OCI-LY7 (cell line): ENCODE results near the gene KIF1A. TPM values are rescaled to one million over a fixed set of nuclear protein-coding genes. Genes with fewer than 3 reads are reported as not detected.

Source experiments
- BruUV-seq: library from RNA; stranded (reverse); fragments of 400-500 nt; replicated peaks from 2 replicates; lab custom pipeline; 2021; lab: Mats Ljungman, UMichigan
- CTCF ChIA-PET: fragments of 300-600 bp; sonication (Branson Sonifier 250); formaldehyde crosslinking; loops from one replicate; lab custom pipeline; 2022; ENCODE audit warnings: antibody characterized with exemption; ENCODE audit not compliant: unreplicated experiment; lab: Charles Lee
- POLR2A ChIA-PET: fragments of 300-600 bp; sonication (Branson Sonifier 250); formaldehyde crosslinking; loops from one replicate; lab custom pipeline; 2022; ENCODE audit warnings: antibody characterized with exemption; lab: Charles Lee
- DNase-seq: peaks from one replicate; pipeline ENCODE4 v3.0.0-alpha.2; 2015; ENCODE audit warnings: low spot score
- H2AFZ ChIP-seq: fragments of 200-600 bp; sonication (generic), shearing (Covaris generic); 2 replicates; pipeline ENCODE4 v1.6.1; 2014; ENCODE audit warnings: mild to moderate bottlenecking, antibody characterized with exemption, low read length, moderate library complexity
- H3K27ac ChIP-seq: fragments of 200-600 bp; sonication (generic); 2 replicates; pipeline ENCODE4 v1.5.1; 2014; ENCODE audit warnings: mixed run types, low read depth, mild to moderate bottlenecking, moderate library complexity, low read length, inconsistent platforms; ENCODE audit not compliant: poor library complexity, severe bottlenecking
- H3K36me3 ChIP-seq: fragments of 200-600 bp; sonication (generic); 2 replicates; pipeline ENCODE4 v1.6.1; 2014; ENCODE audit warnings: mild to moderate bottlenecking, antibody characterized with exemption, low read length, moderate library complexity, mixed read lengths; ENCODE audit not compliant: insufficient read depth
- H3K4me1 ChIP-seq: fragments of 200-600 bp; sonication (generic); 2 replicates; pipeline ENCODE4 v1.5.1; 2014; ENCODE audit warnings: mild to moderate bottlenecking, low read length; ENCODE audit not compliant: insufficient read depth, poor library complexity, severe bottlenecking
- H3K4me2 ChIP-seq: fragments of 200-600 bp; sonication (generic); 2 replicates; pipeline ENCODE4 v1.6.1; 2014; ENCODE audit warnings: mild to moderate bottlenecking, low read length
- H3K4me3 ChIP-seq: fragments of 200-600 bp; sonication (generic); 2 replicates; pipeline ENCODE4 v1.5.1; 2014; ENCODE audit warnings: mild to moderate bottlenecking, low read depth, low read length; ENCODE audit not compliant: poor library complexity, severe bottlenecking
- H3K79me2 ChIP-seq: fragments of 200-600 bp; sonication (generic); 2 replicates; pipeline ENCODE4 v1.6.1; 2016; ENCODE audit warnings: low read depth, mild to moderate bottlenecking, low read length, moderate library complexity, mixed read lengths; ENCODE audit not compliant: insufficient read depth
- H3K9me2 ChIP-seq: fragments of 200-600 bp; sonication (generic); 2 replicates; pipeline ENCODE4 v1.6.1; 2016; ENCODE audit warnings: mild to moderate bottlenecking, low read length, mixed read lengths; ENCODE audit not compliant: insufficient read depth
- H3K9me3 ChIP-seq: fragments of 200-600 bp; sonication (generic); 2 replicates; pipeline ENCODE4 v1.6.1; 2014; ENCODE audit warnings: mild to moderate bottlenecking, mixed run types, low read length, mixed read lengths
- H4K20me1 ChIP-seq: fragments of 200-600 bp; sonication (generic); 2 replicates; pipeline ENCODE4 v1.6.1; 2014; ENCODE audit warnings: mild to moderate bottlenecking, antibody characterized with exemption, low read length, moderate library complexity, mixed read lengths; ENCODE audit not compliant: insufficient read depth
- EZH2phosphoT487 ChIP-seq: fragments of 200-600 bp; sonication (generic); IDR thresholded peaks from 2 replicates; pipeline ENCODE4 v1.6.1; 2018; ENCODE audit warnings: low read depth, borderline replicate concordance, mild to moderate bottlenecking, mixed run types, antibody characterized with exemption, low read length, moderate library complexity, mixed read lengths
- intact Hi-C: fragments of 100-400 bp; cut with micrococcal nuclease; formaldehyde crosslinking; loops from one replicate; pipeline ENCODE4 v1.10.0; 2022; ENCODE audit not compliant: unreplicated experiment
- total RNA-seq, 2 experiments: library from RNA; depleted of rRNA in 1 of 2; stranded (reverse); fragments of >200 nt in 1 of 2; shearing (Covaris generic) in 1 of 2; gene quantifications; 2 replicates each; pipeline ENCODE4 v1.2.3, GENCODE V29; 2014 to 2022
- TF ChIP-seq, protein P1 (sequence below): fragments of 200-600 bp; sonication (generic); conservative IDR thresholded peaks from 2 replicates; pipeline ENCODE4 v1.5.1; 2014; ENCODE audit warnings: mild to moderate bottlenecking, antibody characterized with exemption, low read length, moderate library complexity, mixed read lengths

KIF1A gene
- total RNA-seq, 2 experiments from 2014 or later, result not detected

DNA sequence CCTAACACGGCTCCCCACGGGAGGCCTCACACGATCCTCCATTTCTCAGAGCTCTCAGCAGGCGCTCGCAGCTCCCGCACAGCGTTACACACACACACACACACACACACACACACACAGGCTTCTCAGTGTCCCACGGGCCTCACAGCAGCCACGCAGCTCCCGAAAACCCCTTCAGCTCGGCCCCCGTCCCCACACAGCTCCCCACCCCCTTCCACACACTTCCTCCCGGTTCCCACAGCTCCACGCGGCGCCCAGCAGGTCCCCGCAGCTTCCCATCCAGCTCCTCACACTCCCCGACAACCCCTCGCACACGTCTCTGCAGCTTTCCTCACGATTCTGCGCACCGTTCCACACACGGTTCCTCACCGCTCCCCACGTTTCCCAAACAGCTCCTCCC, 41.6 kb downstream of the KIF1A start:
- no peak for DNase-seq
- Histone ChIP-seq H3K4me3 (no peak overlapping the region), H3K79me2 (no peaks in the 10 kb centered on the region), H3K4me2 (no peak overlapping the region), H3K27ac (no peak overlapping the region), H3K36me3 (no peaks in the 10 kb centered on the region), H3K9me3 (no peaks in the 10 kb centered on the region), H3K4me1 (no peaks in the 10 kb centered on the region), H2AFZ (no peak overlapping the region), H4K20me1 (no peaks in the 10 kb centered on the region), H3K9me2 (no peaks in the 10 kb centered on the region)
- no TSS peak for BruUV-seq
- intact Hi-C loops, result no loop called here
- ChIA-PET CTCF (no interaction called here), POLR2A (no interaction called here)
- TF ChIP-seq EZH2phosphoT487, result no peak
- TF ChIP-seq, protein P1, sequence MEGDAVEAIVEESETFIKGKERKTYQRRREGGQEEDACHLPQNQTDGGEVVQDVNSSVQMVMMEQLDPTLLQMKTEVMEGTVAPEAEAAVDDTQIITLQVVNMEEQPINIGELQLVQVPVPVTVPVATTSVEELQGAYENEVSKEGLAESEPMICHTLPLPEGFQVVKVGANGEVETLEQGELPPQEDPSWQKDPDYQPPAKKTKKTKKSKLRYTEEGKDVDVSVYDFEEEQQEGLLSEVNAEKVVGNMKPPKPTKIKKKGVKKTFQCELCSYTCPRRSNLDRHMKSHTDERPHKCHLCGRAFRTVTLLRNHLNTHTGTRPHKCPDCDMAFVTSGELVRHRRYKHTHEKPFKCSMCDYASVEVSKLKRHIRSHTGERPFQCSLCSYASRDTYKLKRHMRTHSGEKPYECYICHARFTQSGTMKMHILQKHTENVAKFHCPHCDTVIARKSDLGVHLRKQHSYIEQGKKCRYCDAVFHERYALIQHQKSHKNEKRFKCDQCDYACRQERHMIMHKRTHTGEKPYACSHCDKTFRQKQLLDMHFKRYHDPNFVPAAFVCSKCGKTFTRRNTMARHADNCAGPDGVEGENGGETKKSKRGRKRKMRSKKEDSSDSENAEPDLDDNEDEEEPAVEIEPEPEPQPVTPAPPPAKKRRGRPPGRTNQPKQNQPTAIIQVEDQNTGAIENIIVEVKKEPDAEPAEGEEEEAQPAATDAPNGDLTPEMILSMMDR, result no peak

DNA sequence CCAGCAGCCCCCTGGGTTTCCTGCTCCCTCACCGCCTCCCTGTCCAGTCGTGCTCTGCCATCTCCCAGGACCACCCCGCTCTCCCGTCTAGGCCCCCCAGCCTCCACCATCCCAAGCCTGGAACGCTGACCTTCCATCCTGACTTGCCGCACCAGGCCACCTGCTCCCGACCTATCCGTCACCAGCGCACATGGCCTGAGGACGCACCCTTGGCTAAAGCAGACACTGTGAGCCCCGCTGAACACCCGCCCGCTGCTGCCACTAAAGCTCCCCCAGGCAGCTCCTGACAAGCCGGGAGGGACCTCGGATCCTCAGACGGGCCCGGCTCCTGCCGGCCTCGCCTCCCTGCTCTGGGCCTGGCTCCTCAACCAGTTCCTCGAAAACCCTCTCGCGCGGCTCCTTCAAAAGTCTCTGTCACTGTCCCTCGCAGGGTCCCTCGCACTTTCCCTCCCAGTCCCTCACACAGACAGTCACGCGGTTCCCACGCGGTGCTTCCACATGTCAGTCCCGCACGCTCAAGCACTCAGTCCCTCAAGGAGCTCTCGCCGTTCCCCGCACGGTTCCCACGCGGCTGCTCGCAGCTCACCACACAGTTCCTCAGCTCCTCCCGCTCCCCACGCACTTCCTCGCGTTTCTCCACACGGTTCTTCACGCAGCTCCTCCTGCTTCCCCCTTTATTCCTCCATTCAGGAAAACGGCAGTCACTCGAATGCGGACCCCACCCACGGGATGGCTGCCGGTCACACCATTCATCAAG, 42.4 kb downstream of the KIF1A start:
- Histone ChIP-seq H3K27ac (no peak overlapping the region), H3K4me3 (no peak overlapping the region), H3K4me1 (no peaks in the 10 kb centered on the region), H3K36me3 (no peaks in the 10 kb centered on the region), H4K20me1 (no peaks in the 10 kb centered on the region), H2AFZ (no peak overlapping the region), H3K9me3 (no peaks in the 10 kb centered on the region), H3K79me2 (no peaks in the 10 kb centered on the region), H3K9me2 (no peaks in the 10 kb centered on the region), H3K4me2 (no peak overlapping the region)
- DNase-seq, result no peak
- no TSS peak for BruUV-seq
- intact Hi-C loops, result no loop called here
- ChIA-PET CTCF (no interaction called here), POLR2A (no interaction called here)
- no peak for TF ChIP-seq EZH2phosphoT487
- TF ChIP-seq, protein P1, result no peak

DNA sequence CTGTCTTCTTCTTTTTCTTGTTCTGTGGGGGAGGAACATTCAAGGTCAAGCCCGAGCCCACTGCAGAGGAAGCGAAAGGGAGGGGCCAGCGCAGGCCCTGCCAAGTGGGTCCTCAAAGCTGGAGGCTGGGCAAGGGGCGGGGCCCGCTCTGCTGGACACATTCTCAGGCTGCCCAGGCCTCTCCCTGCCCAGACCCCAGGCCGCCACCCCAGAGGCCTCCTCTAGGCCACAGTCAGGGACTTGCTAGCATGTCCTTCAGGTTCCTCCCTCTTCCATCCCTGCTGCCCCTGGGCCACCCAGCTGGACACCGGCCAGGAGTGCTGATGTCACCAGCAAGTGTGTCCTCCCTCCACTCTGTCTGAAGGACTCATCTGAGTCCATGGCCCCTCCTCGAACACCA, 44.1 kb downstream of the KIF1A start:
- H3K4me1 ChIP-seq, result no peaks in the 10 kb centered on the region
- H4K20me1 ChIP-seq, result no peaks in the 10 kb centered on the region
- no peaks in the 10 kb centered on the region for H3K9me3 ChIP-seq
- no peak overlapping the region for H3K4me3 ChIP-seq
- H3K9me2 ChIP-seq, result no peaks in the 10 kb centered on the region
- no peak overlapping the region for H3K4me2 ChIP-seq
- intact Hi-C loops, result no loop called here
- POLR2A ChIA-PET, result no interaction called here
- CTCF ChIA-PET, result no interaction called here
- no TSS peak for BruUV-seq
- no peak overlapping the region for H2AFZ ChIP-seq
- no peak for DNase-seq
- no peaks in the 10 kb centered on the region for H3K36me3 ChIP-seq
- H3K79me2 ChIP-seq, result no peaks in the 10 kb centered on the region
- no peak overlapping the region for H3K27ac ChIP-seq
- TF ChIP-seq, protein P1, result no peak
- TF ChIP-seq EZH2phosphoT487, result no peak
